Uterus (tissue), 4 donors: Measurements from ENCODE around the gene LOXL3. TPM values are rescaled to one million over a fixed set of nuclear protein-coding genes. Genes with fewer than 3 reads are reported as not detected.
A peak's percentile ranks its signal among the peaks of the same experiment; 100 is the strongest.

Source experiments
- DNase-seq, 2 donors: peaks; one replicate each; pipeline ENCODE4 v3.0.0-alpha.2; 2019 to 2020
- H3K27ac ChIP-seq, 2 donors: fragments of 200-600 bp; sonication (generic); 1 replicate in 1 of 2; 2 replicates in 1 of 2; pipeline ENCODE4 v1.5.1; 2016 to 2018
- H3K27me3 ChIP-seq, 2 donors: fragments of 200-600 bp; sonication (generic); one replicate each; pipeline ENCODE4 v1.5.1; 2018 to 2019; ENCODE audit warnings: control low read depth in 1 of 2
- H3K36me3 ChIP-seq, 2 donors: fragments of 200-600 bp; sonication (generic); one replicate each; pipeline ENCODE4 v1.5.1; 2019; ENCODE audit warnings: control low read depth in 1 of 2
- H3K4me1 ChIP-seq, 2 donors: fragments of 200-600 bp; sonication (generic); one replicate each; pipeline ENCODE4 v1.5.1; 2018 to 2019; ENCODE audit warnings: control low read depth in 1 of 2
- H3K4me3 ChIP-seq, 2 donors: fragments of 200-600 bp; sonication (generic); 1 replicate in 1 of 2; 2 replicates in 1 of 2; pipeline ENCODE4 v1.5.1; 2018 to 2019; ENCODE audit warnings: mild to moderate bottlenecking in 1 of 2
- H3K9me3 ChIP-seq, 2 donors: fragments of 200-600 bp; sonication (generic); one replicate each; pipeline ENCODE4 v1.5.1; 2019; ENCODE audit warnings: control low read depth in 1 of 2
- CTCF ChIP-seq, 4 experiments: fragments of 200-600 bp in 2 of 4; fragments of 450-650 bp in 2 of 4; sonication (generic) in 2 of 4; IDR thresholded peaks; one replicate each; pipeline ENCODE4 v1.5.1; 2016 to 2019; ENCODE audit warnings: antibody characterized with exemption in 4 of 4, mild to moderate bottlenecking in 2 of 4, moderate library complexity in 1 of 4
- POLR2A ChIP-seq, 2 donors: fragments of 450-650 bp; IDR thresholded peaks; one replicate each; pipeline ENCODE4 v1.6.1; 2016; ENCODE audit warnings: antibody characterized with exemption in 2 of 2, mild to moderate bottlenecking in 1 of 2, moderate library complexity in 1 of 2
- intact Hi-C: fragments of 100-400 bp; cut with DNase I; formaldehyde crosslinking; loops from one replicate; pipeline ENCODE4 v1.15.1; 2023; ENCODE audit warnings: low total_unique reads
- total RNA-seq, 4 donors: library from RNA; depleted of rRNA in 3 of 4; stranded (reverse); fragments of >200 nt in 3 of 4; gene quantifications; one replicate each; pipeline versions ENCODE4 v1.1.0 to v1.2.4, GENCODE V29; 2014 to 2023
- donor health status: DM: yes; HTN: yes; CAD: no.

Gene LOXL3
- total RNA-seq, 4 donors from 2014 or later: 9.5 to 26.5 (median 17.5) TPM

DNA sequence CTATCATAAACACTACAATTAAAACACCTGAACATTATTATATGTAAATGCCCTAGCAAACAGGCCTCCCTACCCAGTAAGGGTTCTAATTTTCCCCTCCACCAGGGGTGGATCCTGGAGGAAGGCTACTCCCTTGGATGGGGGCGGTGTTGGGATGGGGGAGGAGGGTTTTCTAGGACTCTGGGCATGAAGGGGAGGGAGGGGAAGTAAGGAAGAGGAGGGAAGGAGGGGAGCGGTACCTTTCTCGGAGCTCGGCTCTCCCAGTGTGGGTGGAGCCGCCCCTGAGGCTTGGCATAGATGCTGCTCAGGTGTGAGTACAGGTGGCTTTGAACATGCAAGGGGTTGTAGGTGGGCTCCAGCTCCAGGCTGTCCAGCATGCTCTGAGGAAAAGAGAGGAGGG lies 6.2 kb upstream of the LOXL3 start:
- Histone ChIP-seq H3K9me3 (no peaks in the 10 kb centered on the region), H3K36me3 (no peaks in the 10 kb centered on the region), H3K4me3 (no peak overlapping the region), H3K27ac (no peak overlapping the region), H3K27me3 (no peaks in the 10 kb centered on the region), H3K4me1 (peaks cover 0 to 3% of the 10 kb centered on the region in 2 donors)
- intact Hi-C loops: no loop called here
- DNase-seq: no peak
- TF ChIP-seq CTCF (IDR thresholded peaks at IDR 0.05) (no peak), POLR2A (IDR thresholded peaks at IDR 0.05) (no peak)

GRCh38 chr2:74558284-74559230 lies 4.8 kb upstream of the LOXL3 start:
- no peak for TF ChIP-seq CTCF (IDR thresholded peaks at IDR 0.05)
- no peak for TF ChIP-seq POLR2A (IDR thresholded peaks at IDR 0.05)
- Histone ChIP-seq H3K4me3 (no peak overlapping the region), H3K27me3 (no peaks in the 10 kb centered on the region), H3K27ac (no peak overlapping the region), H3K9me3 (no peaks in the 10 kb centered on the region), H3K4me1 (peaks cover 0 to 3% of the 10 kb centered on the region in 2 donors), H3K36me3 (no peaks in the 10 kb centered on the region)
- DNase-seq: no peak
- intact Hi-C loops: no loop called here

GRCh38 chr2:74556831-74557370 lies 3.2 kb upstream of the LOXL3 start:
- TF ChIP-seq POLR2A (IDR thresholded peaks at IDR 0.05): no peak
- no peak for TF ChIP-seq CTCF (IDR thresholded peaks at IDR 0.05)
- DNase-seq: no peak
- H3K27ac ChIP-seq: no peak overlapping the region
- peaks cover 0 to 12% of the 10 kb centered on the region in 2 donors for H3K4me1 ChIP-seq
- intact Hi-C loops: no loop called here
- H3K9me3 ChIP-seq: no peaks in the 10 kb centered on the region
- no peaks in the 10 kb centered on the region for H3K36me3 ChIP-seq
- no peak overlapping the region for H3K4me3 ChIP-seq
- no peaks in the 10 kb centered on the region for H3K27me3 ChIP-seq

DNA sequence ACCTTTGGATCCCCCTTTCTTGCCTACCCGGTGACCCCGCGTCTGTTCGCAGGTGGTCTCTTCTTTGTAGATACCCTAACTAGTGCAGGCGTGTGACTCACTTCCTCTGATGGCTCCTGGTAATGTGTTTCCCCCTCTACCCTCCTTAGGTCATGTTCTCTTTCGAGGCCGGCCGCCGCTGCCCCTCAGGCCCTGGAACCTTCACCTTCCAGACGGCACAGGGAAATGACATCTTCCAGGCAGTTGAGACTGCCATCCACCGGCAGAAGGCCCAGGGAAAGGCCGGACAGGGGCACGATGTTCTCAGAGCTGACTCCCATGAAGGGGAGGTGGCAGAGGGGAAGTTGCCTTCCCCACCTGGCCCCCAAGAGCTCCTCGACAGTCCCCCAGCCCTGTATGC lies 2.4 kb upstream of the LOXL3 start:
- TF ChIP-seq POLR2A (IDR thresholded peaks at IDR 0.05) (no peak), CTCF (IDR thresholded peaks at IDR 0.05) (no peak)
- no peaks in the 10 kb centered on the region for H3K36me3 ChIP-seq
- H3K9me3 ChIP-seq: no peaks in the 10 kb centered on the region
- DNase-seq: no peak
- peaks cover 0 to 12% of the 10 kb centered on the region in 2 donors for H3K4me1 ChIP-seq
- H3K4me3 ChIP-seq: no peak overlapping the region
- intact Hi-C loops: no loop called here
- no peak overlapping the region for H3K27ac ChIP-seq
- no peaks in the 10 kb centered on the region for H3K27me3 ChIP-seq

DNA sequence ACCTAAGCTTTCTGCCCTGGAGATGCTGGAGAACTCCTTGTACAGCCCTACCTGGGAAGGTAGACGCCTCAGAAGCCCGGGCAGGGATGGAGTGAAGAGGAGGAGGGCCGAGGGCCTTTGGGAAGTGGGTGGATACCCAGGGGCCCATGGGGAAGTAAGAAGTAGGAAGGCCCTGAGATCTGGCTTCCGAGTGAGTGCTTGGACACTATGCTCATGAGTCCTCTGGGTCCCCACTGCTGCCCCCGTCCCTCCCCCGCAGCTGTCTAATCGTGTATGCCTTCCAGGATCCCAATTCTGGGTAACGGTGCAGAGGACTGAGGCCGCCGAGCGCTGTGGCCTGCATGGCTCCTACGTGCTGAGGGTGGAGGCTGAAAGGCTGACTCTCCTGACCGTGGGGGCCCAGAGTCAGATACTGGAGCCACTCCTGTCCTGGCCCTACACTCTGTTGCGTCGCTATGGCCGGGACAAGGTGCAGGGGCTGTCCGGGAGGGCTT lies 1.9 kb upstream of the LOXL3 start:
- H3K36me3 ChIP-seq: no peaks in the 10 kb centered on the region
- intact Hi-C loops: no loop called here
- no peaks in the 10 kb centered on the region for H3K27me3 ChIP-seq
- peaks cover 0 to 12% of the 10 kb centered on the region in 2 donors for H3K4me1 ChIP-seq
- no peak for DNase-seq
- TF ChIP-seq CTCF (IDR thresholded peaks at IDR 0.05) (no peak), POLR2A (IDR thresholded peaks at IDR 0.05) (no peak)
- no peaks in the 10 kb centered on the region for H3K9me3 ChIP-seq
- peak overlapping the region; percentile 84 to 88 for H3K27ac ChIP-seq
- H3K4me3 ChIP-seq: peak overlapping the region; percentile 59 to 81
